ENCODE measurements around the gene INTS11. TPM values are rescaled to one million over a fixed set of nuclear protein-coding genes. Genes with fewer than 3 reads are reported as not detected.
A peak's percentile ranks its signal among the peaks of the same experiment; 100 is the strongest.

INTS11 gene
- total and polyA plus RNA-seq, 9 of the 15 experiments (the other 6 are each of a cell fraction or from before 2014, with no cell fraction given): 3.6 to 183 (median 110) TPM

GRCh38 chr1:1356796-1357401 is 32.4 kb upstream of the INTS11 start:
- no peak overlapping the region for H2AFZ ChIP-seq (ENCODE audit: low read depth, low read length)
- 0 out of 2 replicates have a peak, but pooled peaks cover 2% of the 10 kb centered on the region for H3K9me3 ChIP-seq (replicated peaks; ENCODE audit: control insufficient read depth, insufficient read depth, low read depth, low read length)
- peak overlapping the region; percentile 33 for H3K4me3 ChIP-seq
- H3K36me3 ChIP-seq (ENCODE audit: control insufficient read depth, insufficient read depth, low read length): no peaks in the 10 kb centered on the region
- H3K9me1 ChIP-seq (ENCODE audit: control insufficient read depth, insufficient read depth, low read length): no peaks in the 10 kb centered on the region
- H3K27ac ChIP-seq (ENCODE audit: extremely low read depth, low read depth, low read length): no peak overlapping the region; the same call in 2 of the 3 replicates
- no TSS peak for BruUV-seq (replicated peaks)
- FAIRE-seq: no peak
- H4K20me1 ChIP-seq (replicated peaks; ENCODE audit: control insufficient read depth, insufficient read depth, low read length): no peaks in the 10 kb centered on the region
- ATAC-seq: no peak
- WGBS (ENCODE audit: insufficient coverage, low coverage, missing lambda C conversion rate): 70% methylated on average over 24 of the region's 26 CpGs
- H3K27me3 ChIP-seq (ENCODE audit: control insufficient read depth in 2 of 2, insufficient read depth in 2 of 2, low read length in 2 of 2): no peaks in the 10 kb centered on the region; a peak in 1 of 5 replicates
- no peak overlapping the region; the same call in 1 of the 2 replicates for H3K4me2 ChIP-seq (ENCODE audit: insufficient read depth, low read length)
- peak overlapping the region; percentile 30 to 89; a peak in 3 of 4 replicates for H3K9ac ChIP-seq (ENCODE audit: insufficient read depth in 1 of 2, low read depth in 2 of 2, low read length in 2 of 2)
- intact Hi-C loops (cut with micrococcal nuclease): no loop called here
- ChIA-PET POLR2A (interaction anchor here (1.0 to 1.3 kb wide), 2 partner anchors 13 to 15 kb away, joined by 3 to 5 read pairs; no protein-coding TSS in a partner anchor), CTCF (ENCODE audit: low intra/inter-chr PET ratio) (no interaction called here)
- H3K79me2 ChIP-seq (ENCODE audit: control insufficient read depth, insufficient read depth, low read length): peaks cover 10% of the 10 kb centered on the region; the same call in 2 of the 3 replicates
- H3K4me1 ChIP-seq (replicated peaks in 1 of 2; ENCODE audit: control insufficient read depth in 2 of 2, insufficient read depth in 2 of 2, low read length in 2 of 2): peaks cover 19 to 94% of the 10 kb centered on the region in 2 experiments
- DNase-seq (ENCODE audit: extremely low read depth in 1 of 4, low spot score in 3 of 4): no peak
- in situ Hi-C loops (cut with MboI): no loop called here
- 0 out of 2 replicates have a peak, but pooled peaks have one; percentile 38 for TF ChIP-seq THAP12 (CRISPR knock-in tag; IDR thresholded peaks at IDR 0.05)
- TF ChIP-seq ZNF239 (CRISPR knock-in tag; IDR thresholded peaks at IDR 0.05): no peak
- no peak for TF ChIP-seq ZMIZ1 (IDR thresholded peaks at IDR 0.05; ENCODE audit: low read depth in 2 of 2, low read length in 2 of 2)
- no peak for TF ChIP-seq GATAD2A (IDR thresholded peaks at IDR 0.05)
- TF ChIP-seq SFPQ (IDR thresholded peaks at IDR 0.05; ENCODE audit: low read depth, low read length): no peak
- no peak for TF ChIP-seq ELK3 (CRISPR knock-in tag; IDR thresholded peaks at IDR 0.05)
- no peak for TF ChIP-seq ZBTB1 (CRISPR knock-in tag; IDR thresholded peaks at IDR 0.05; ENCODE audit: borderline replicate concordance, low read depth)
- no peak for TF ChIP-seq HSF4 (CRISPR knock-in tag; IDR thresholded peaks at IDR 0.05; ENCODE audit: borderline replicate concordance)
- peak; percentile 23 for TF ChIP-seq RBM22 (IDR thresholded peaks at IDR 0.05; ENCODE audit: low read depth, low read length, poor library complexity, severe bottlenecking)
- no peak for TF ChIP-seq FOXA1 (IDR thresholded peaks at IDR 0.05; ENCODE audit: borderline replicate concordance)
- peak; percentile 50 for TF ChIP-seq RBFOX2 (IDR thresholded peaks at IDR 0.05; ENCODE audit: low read depth, low read length)
- TF ChIP-seq ZC3H11A (IDR thresholded peaks at IDR 0.05; ENCODE audit: low read depth, low read length): no peak

All from K562 (cell line).